ENCODE measurements around the gene TP53BP1. TPM values are rescaled to one million over a fixed set of nuclear protein-coding genes. Genes with fewer than 3 reads are reported as not detected.
A peak's percentile ranks its signal among the peaks of the same experiment; 100 is the strongest.

The TP53BP1 gene
- total RNA-seq, 2 donors from 2014 or later: 23.1 to 34.2 TPM

DNA sequence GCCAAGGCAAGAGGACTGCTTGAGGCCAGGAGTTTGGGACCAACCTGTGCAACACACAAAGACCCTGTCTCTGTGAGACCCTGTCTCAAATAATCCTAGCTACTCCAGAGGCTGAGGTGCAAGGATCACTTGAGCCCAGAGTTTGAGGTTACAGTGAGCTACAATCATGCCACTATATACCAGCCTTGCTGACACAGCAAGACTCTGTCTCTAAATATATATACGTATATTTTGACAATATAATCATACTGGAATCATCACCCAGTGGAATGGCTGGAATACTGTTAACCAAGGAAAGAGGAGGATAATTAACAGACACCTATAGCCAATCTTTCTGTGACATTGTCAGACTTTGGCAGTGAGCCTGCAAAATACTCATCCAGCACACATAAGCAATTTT, 15.5 kb upstream of the TP53BP1 start:
- peak; percentile 13 for DNase-seq (ENCODE audit: low spot score)
- Histone ChIP-seq H3K27ac (peak overlapping the region; percentile 89 to 91), H3K9me3 (no peaks in the 10 kb centered on the region)

GRCh38 chr15:43505738-43506137, 12.8 kb upstream of the TP53BP1 start:
- DNase-seq (ENCODE audit: low spot score): no peak
- no peak overlapping the region for H3K27ac ChIP-seq
- H3K4me3 ChIP-seq: no peak overlapping the region
- H3K27me3 ChIP-seq: no peaks in the 10 kb centered on the region
- H3K36me3 ChIP-seq: no peaks in the 10 kb centered on the region
- peaks cover 0 to 20% of the 10 kb centered on the region in 2 donors for H3K4me1 ChIP-seq
- TF ChIP-seq, protein P1, sequence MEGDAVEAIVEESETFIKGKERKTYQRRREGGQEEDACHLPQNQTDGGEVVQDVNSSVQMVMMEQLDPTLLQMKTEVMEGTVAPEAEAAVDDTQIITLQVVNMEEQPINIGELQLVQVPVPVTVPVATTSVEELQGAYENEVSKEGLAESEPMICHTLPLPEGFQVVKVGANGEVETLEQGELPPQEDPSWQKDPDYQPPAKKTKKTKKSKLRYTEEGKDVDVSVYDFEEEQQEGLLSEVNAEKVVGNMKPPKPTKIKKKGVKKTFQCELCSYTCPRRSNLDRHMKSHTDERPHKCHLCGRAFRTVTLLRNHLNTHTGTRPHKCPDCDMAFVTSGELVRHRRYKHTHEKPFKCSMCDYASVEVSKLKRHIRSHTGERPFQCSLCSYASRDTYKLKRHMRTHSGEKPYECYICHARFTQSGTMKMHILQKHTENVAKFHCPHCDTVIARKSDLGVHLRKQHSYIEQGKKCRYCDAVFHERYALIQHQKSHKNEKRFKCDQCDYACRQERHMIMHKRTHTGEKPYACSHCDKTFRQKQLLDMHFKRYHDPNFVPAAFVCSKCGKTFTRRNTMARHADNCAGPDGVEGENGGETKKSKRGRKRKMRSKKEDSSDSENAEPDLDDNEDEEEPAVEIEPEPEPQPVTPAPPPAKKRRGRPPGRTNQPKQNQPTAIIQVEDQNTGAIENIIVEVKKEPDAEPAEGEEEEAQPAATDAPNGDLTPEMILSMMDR (IDR thresholded peaks at IDR 0.05): no peak
- H3K9me3 ChIP-seq: no peaks in the 10 kb centered on the region

More for the DNA sequence above, 15.5 kb upstream of the TP53BP1 start:
- Histone ChIP-seq H3K36me3 (no peaks in the 10 kb centered on the region), H3K27me3 (no peaks in the 10 kb centered on the region), H3K4me3 (no peak overlapping the region), H3K4me1 (peaks cover 0 to 30% of the 10 kb centered on the region in 2 donors)
- TF ChIP-seq, protein P1 (IDR thresholded peaks at IDR 0.05): no peak

GRCh38 chr15:43499635-43500034, 6.7 kb upstream of the TP53BP1 start:
- no peaks in the 10 kb centered on the region for H3K4me1 ChIP-seq
- TF ChIP-seq, protein P1 (IDR thresholded peaks at IDR 0.05): no peak
- H3K27me3 ChIP-seq: no peaks in the 10 kb centered on the region
- no peaks in the 10 kb centered on the region for H3K36me3 ChIP-seq
- no peak overlapping the region for H3K27ac ChIP-seq
- DNase-seq (ENCODE audit: low spot score): no peak
- H3K9me3 ChIP-seq: no peaks in the 10 kb centered on the region
- H3K4me3 ChIP-seq: no peak overlapping the region

- no peaks in the 10 kb centered on the region for H3K9me3 ChIP-seq
- H3K36me3 ChIP-seq: no peaks in the 10 kb centered on the region
- H3K27me3 ChIP-seq: no peaks in the 10 kb centered on the region
- no peaks in the 10 kb centered on the region for H3K4me1 ChIP-seq
- no peak overlapping the region for H3K27ac ChIP-seq
- H3K4me3 ChIP-seq: no peak overlapping the region
- DNase-seq (ENCODE audit: low spot score): no peak
- TF ChIP-seq, protein P1 (IDR thresholded peaks at IDR 0.05): no peak
These were observed 6.0 kb upstream of the TP53BP1 start for GRCh38 chr15:43498990-43499389.

- peak overlapping the region; percentile 88 to 89 for H3K27ac ChIP-seq
- H3K4me1 ChIP-seq: peaks cover 0 to 12% of the 10 kb centered on the region in 2 donors
- TF ChIP-seq, protein P1 (IDR thresholded peaks at IDR 0.05): no peak
- peak overlapping the region in 1 of 2 donors; percentile 88 for H3K4me3 ChIP-seq
- no peaks in the 10 kb centered on the region for H3K27me3 ChIP-seq
- DNase-seq (ENCODE audit: low spot score): no peak
- H3K9me3 ChIP-seq: no peaks in the 10 kb centered on the region
- H3K36me3 ChIP-seq: no peaks in the 10 kb centered on the region
These were observed 932 bp upstream of the TP53BP1 start for GRCh38 chr15:43493703-43494472.

All from right atrium auricular region (tissue), 2 donors.